HG03196 (cell line): ENCODE measurements around the gene MARCHF2.
"Not testable (repeated sequence)": the region's sequence is repeated elsewhere in the genome, so short reads cannot be mapped to it uniquely, and the experiment has no call there.

ENCODE experiments used
- ATAC-seq: cut with Tn5 transposase; IDR thresholded peaks from one replicate; pipeline ENCODE4 v1.9.1; 2021; ENCODE audit not compliant: unreplicated experiment

MARCHF2 gene

GRCh38 chr19:8412783-8413628 lies at the start of gene MARCHF2:
TSS of gene MARCHF2 (plus strand) at chr19:8413305. CDS start at chr19:8421841, 8,536 bp downstream.
- peak; percentile 99 for ATAC-seq

- ATAC-seq: no peak
Observed at GRCh38 chr19:8363803-8364771, 49.0 kb upstream of the MARCHF2 start, which contains the start of gene ANGPTL4. TSS of gene ANGPTL4 (plus strand) at chr19:8364155. CDS start at chr19:8364322, 167 bp downstream.

- ATAC-seq: no peak
Observed at GRCh38 chr19:8366121-8366581, 47.0 kb upstream of the MARCHF2 start.

- no peak for ATAC-seq
Observed at GRCh38 chr19:8366961-8367326, 46.2 kb upstream of the MARCHF2 start.

GRCh38 chr19:8367327-8368001 lies 45.6 kb upstream of the MARCHF2 start:
- ATAC-seq: no peak

- no peak for ATAC-seq
Observed at GRCh38 chr19:8370176-8371010, 42.7 kb upstream of the MARCHF2 start.

- no peak for ATAC-seq
Observed at GRCh38 chr19:8371011-8371804, 41.9 kb upstream of the MARCHF2 start.

GRCh38 chr19:8373867-8374813 lies 39.0 kb upstream of the MARCHF2 start:
- ATAC-seq: no peak

- not testable (repeated sequence) for ATAC-seq
Observed at GRCh38 chr19:8375766-8376165, 37.3 kb upstream of the MARCHF2 start.

- not testable (repeated sequence) for ATAC-seq
Observed at GRCh38 chr19:8376373-8376974, 36.6 kb upstream of the MARCHF2 start.

- ATAC-seq: no peak
Observed at GRCh38 chr19:8377598-8377997, 35.5 kb upstream of the MARCHF2 start.

GRCh38 chr19:8379156-8379891 lies 33.8 kb upstream of the MARCHF2 start:
- not testable (repeated sequence) for ATAC-seq

- not testable (repeated sequence) for ATAC-seq
Observed at GRCh38 chr19:8384569-8384968, 28.5 kb upstream of the MARCHF2 start.

GRCh38 chr19:8385103-8385502 lies 28.0 kb upstream of the MARCHF2 start:
- ATAC-seq: not testable (repeated sequence)

- ATAC-seq: not testable (repeated sequence)
Observed at GRCh38 chr19:8385566-8385965, 27.5 kb upstream of the MARCHF2 start.

GRCh38 chr19:8386419-8386818 lies 26.7 kb upstream of the MARCHF2 start:
- not testable (repeated sequence) for ATAC-seq

GRCh38 chr19:8386990-8387389 lies 26.1 kb upstream of the MARCHF2 start:
- ATAC-seq: no peak
